ENCODE results near the gene L3HYPDH.

The L3HYPDH gene

DNA sequence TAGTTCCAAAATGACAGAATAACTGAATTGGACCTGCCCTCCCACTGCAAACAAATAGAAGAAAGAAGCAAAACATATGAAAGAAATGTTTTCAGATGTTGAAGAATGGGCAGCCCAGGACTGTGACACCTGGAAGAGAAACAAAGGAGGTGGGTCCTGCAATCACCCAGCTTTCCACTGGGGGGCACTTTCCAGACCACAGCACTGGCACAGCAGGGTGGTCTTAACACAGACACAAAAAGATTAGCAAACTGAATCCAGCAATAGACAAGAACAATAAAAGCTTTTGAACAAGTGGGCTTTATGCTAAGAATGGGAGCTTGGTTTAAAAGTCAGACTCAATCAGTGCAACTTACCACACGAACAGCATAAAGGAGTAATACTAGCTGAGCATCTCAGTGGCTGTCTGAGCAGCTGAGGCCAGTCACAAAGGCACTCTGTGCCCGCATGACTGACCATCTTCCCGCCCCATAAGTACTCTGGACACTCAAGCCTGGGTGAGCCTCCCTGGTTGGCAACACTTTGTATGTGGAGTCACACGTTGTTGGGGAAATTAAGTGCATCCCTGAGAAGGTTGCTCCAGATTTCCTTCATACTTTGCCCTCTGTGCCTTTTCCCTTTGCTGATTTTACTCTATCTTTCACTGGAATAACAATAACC is 27.8 kb upstream of the L3HYPDH start:
- TF ChIP-seq POLR2AphosphoS5 (IDR thresholded peaks at IDR 0.05; ENCODE audit: low read depth, low read length) = no peak
- no peak for TF ChIP-seq TAF1 (IDR thresholded peaks at IDR 0.05; ENCODE audit: borderline replicate concordance, insufficient read depth, low read length)
- TF ChIP-seq FOXP2 (optimal IDR thresholded peaks at IDR 0.05; ENCODE audit: borderline replicate concordance, extremely low read depth, extremely low read length, insufficient read depth) = no peak
- TF ChIP-seq SIN3A (IDR thresholded peaks at IDR 0.05; ENCODE audit: borderline replicate concordance, insufficient read depth, low read length) = no peak
- TF ChIP-seq, protein P1, sequence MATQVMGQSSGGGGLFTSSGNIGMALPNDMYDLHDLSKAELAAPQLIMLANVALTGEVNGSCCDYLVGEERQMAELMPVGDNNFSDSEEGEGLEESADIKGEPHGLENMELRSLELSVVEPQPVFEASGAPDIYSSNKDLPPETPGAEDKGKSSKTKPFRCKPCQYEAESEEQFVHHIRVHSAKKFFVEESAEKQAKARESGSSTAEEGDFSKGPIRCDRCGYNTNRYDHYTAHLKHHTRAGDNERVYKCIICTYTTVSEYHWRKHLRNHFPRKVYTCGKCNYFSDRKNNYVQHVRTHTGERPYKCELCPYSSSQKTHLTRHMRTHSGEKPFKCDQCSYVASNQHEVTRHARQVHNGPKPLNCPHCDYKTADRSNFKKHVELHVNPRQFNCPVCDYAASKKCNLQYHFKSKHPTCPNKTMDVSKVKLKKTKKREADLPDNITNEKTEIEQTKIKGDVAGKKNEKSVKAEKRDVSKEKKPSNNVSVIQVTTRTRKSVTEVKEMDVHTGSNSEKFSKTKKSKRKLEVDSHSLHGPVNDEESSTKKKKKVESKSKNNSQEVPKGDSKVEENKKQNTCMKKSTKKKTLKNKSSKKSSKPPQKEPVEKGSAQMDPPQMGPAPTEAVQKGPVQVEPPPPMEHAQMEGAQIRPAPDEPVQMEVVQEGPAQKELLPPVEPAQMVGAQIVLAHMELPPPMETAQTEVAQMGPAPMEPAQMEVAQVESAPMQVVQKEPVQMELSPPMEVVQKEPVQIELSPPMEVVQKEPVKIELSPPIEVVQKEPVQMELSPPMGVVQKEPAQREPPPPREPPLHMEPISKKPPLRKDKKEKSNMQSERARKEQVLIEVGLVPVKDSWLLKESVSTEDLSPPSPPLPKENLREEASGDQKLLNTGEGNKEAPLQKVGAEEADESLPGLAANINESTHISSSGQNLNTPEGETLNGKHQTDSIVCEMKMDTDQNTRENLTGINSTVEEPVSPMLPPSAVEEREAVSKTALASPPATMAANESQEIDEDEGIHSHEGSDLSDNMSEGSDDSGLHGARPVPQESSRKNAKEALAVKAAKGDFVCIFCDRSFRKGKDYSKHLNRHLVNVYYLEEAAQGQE (IDR thresholded peaks at IDR 0.05; ENCODE audit: insufficient read depth in 1 of 2, low read depth in 2 of 2, low read length in 2 of 2) = no peak

DNA sequence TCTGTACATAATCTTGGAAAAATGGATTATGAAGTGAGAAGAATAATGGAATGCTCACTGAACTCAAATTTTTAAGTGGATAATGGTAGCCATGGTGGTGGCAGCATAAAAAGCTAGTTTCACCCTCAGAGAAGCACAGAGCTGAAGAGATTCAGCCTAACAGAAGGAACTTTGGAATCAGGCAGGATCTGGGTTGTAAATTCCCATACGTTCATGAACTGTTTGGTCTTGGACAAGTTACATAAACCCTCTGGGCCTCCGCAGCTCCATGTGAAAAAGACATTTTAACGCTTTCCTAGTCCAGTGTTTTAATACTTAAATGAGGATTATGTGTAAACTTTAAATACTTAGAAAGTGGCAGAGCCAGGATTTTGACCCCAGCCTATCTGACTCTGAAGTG is 26.8 kb upstream of the L3HYPDH start:
- TF ChIP-seq TAF1 (IDR thresholded peaks at IDR 0.05; ENCODE audit: borderline replicate concordance, insufficient read depth, low read length) (no peak), SIN3A (IDR thresholded peaks at IDR 0.05; ENCODE audit: borderline replicate concordance, insufficient read depth, low read length) (no peak), POLR2AphosphoS5 (IDR thresholded peaks at IDR 0.05; ENCODE audit: low read depth, low read length) (no peak), FOXP2 (optimal IDR thresholded peaks at IDR 0.05; ENCODE audit: borderline replicate concordance, extremely low read depth, extremely low read length, insufficient read depth) (no peak)
- TF ChIP-seq, protein P1 (IDR thresholded peaks at IDR 0.05; ENCODE audit: insufficient read depth in 1 of 2, low read depth in 2 of 2, low read length in 2 of 2) = no peak

DNA sequence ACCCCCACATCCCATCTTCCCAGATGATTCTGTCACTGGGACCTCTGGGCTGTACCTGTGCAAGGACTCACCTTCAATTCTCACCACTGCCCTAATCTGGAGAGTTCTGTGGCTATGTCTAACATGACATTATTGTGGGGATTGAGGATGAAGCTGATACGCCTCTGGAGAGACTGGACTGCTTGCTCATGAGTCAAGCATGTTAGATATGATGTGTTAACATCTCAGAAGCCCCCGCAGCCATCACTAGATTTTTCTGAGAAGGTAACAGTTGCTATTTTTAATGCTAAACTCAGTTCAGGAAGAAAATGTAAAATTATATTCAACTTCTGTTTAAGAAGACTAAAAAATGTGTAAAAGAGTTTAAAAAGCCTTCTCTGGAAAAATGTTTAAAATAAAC is 25.8 kb upstream of the L3HYPDH start:
- TF ChIP-seq POLR2AphosphoS5 (IDR thresholded peaks at IDR 0.05; ENCODE audit: low read depth, low read length) (no peak), TAF1 (IDR thresholded peaks at IDR 0.05; ENCODE audit: borderline replicate concordance, insufficient read depth, low read length) (no peak)

DNA sequence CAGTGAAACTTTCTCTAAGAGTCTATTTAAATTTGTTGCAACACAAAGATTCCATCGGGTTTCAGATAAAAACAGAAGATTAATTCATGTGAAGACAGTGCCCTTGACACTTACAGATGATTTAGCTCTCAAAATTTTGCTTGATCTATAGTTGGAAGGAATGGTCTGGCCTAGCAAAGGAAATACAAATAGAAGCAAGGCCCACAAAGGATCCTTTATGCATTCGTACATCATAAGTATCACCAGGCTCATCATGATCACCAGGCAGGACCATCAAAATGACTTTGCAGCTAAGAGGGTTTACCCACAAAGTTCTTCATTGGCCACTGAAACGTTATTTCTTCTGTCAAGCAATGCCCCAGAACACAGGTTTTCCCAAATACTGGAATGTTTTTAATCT is 24.9 kb upstream of the L3HYPDH start:
- no peak for TF ChIP-seq FOXP2 (optimal IDR thresholded peaks at IDR 0.05; ENCODE audit: borderline replicate concordance, extremely low read depth, extremely low read length, insufficient read depth)
- TF ChIP-seq, protein P1 (IDR thresholded peaks at IDR 0.05; ENCODE audit: insufficient read depth in 1 of 2, low read depth in 2 of 2, low read length in 2 of 2) = no peak
- TF ChIP-seq TAF1 (IDR thresholded peaks at IDR 0.05; ENCODE audit: borderline replicate concordance, insufficient read depth, low read length) = no peak
- TF ChIP-seq SIN3A (IDR thresholded peaks at IDR 0.05; ENCODE audit: borderline replicate concordance, insufficient read depth, low read length) = no peak
- TF ChIP-seq POLR2AphosphoS5 (IDR thresholded peaks at IDR 0.05; ENCODE audit: low read depth, low read length) = no peak

DNA sequence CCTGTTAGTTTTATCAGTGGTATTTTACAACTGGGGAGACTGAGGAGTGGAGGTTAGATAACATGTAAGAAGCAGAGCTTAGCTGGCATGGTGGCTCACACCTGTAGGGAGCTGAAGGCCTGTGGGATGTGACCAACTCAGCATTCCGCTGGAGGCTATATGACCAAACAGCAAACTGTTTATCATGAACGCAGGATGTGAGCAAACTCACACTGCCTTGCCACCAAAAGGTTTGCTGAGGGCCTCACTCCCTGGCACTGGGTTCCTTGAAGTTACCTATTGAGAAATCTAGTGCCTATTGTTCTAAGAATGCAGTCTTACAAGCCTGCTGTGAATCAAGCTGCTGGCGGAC is 23.5 kb upstream of the L3HYPDH start:
- TF ChIP-seq SIN3A (IDR thresholded peaks at IDR 0.05; ENCODE audit: borderline replicate concordance, insufficient read depth, low read length) (no peak), POLR2AphosphoS5 (IDR thresholded peaks at IDR 0.05; ENCODE audit: low read depth, low read length) (no peak), TAF1 (IDR thresholded peaks at IDR 0.05; ENCODE audit: borderline replicate concordance, insufficient read depth, low read length) (no peak), FOXP2 (optimal IDR thresholded peaks at IDR 0.05; ENCODE audit: borderline replicate concordance, extremely low read depth, extremely low read length, insufficient read depth) (no peak)
- TF ChIP-seq, protein P1 (IDR thresholded peaks at IDR 0.05; ENCODE audit: insufficient read depth in 1 of 2, low read depth in 2 of 2, low read length in 2 of 2) = no peak

All from PFSK-1 (cell line).